Liver (tissue), 3 donors: ENCODE results near the gene CELF2.

Source experiments
- ATF3 ChIP-seq: IDR thresholded peaks from 2 replicates; pipeline ENCODE4 v1.6.1; 2016; ENCODE audit warnings: antibody characterized with exemption
- CTCF ChIP-seq: fragments of 150-350 bp; IDR thresholded peaks from 2 replicates; pipeline ENCODE4 v1.5.1; 2017; ENCODE audit warnings: improper control_type of control experiment, low read depth, low read length; ENCODE audit not compliant: missing input control
- EGR1 ChIP-seq, 2 donors: IDR thresholded peaks; 2 replicates each; pipeline ENCODE4 v1.6.1; 2016 to 2018; ENCODE audit warnings: antibody characterized with exemption in 2 of 2, low read depth in 2 of 2
- MAX ChIP-seq: IDR thresholded peaks from 2 replicates; pipeline ENCODE4 v1.6.1; 2016; ENCODE audit warnings: antibody characterized with exemption
- RAD21 ChIP-seq, 2 donors: IDR thresholded peaks; 2 replicates each; pipeline ENCODE4 v1.6.1; 2016; ENCODE audit warnings: antibody characterized with exemption in 2 of 2, mild to moderate bottlenecking in 2 of 2
- REST ChIP-seq: IDR thresholded peaks from 2 replicates; pipeline ENCODE4 v1.6.1; 2016; ENCODE audit warnings: antibody characterized with exemption, mild to moderate bottlenecking
- RXRA ChIP-seq, 2 donors: IDR thresholded peaks; 2 replicates each; pipeline ENCODE4 v1.6.1; 2017 to 2018; ENCODE audit warnings: antibody characterized with exemption in 2 of 2, mild to moderate bottlenecking in 1 of 2
- TAF1 ChIP-seq: conservative IDR thresholded peaks from 2 replicates; pipeline ENCODE4 v1.6.1; 2016; ENCODE audit warnings: antibody characterized with exemption, mild to moderate bottlenecking
- YY1 ChIP-seq: IDR thresholded peaks from 2 replicates; pipeline ENCODE4 v1.6.1; 2016; ENCODE audit warnings: antibody characterized with exemption, mild to moderate bottlenecking
- donor health status: healthy.
- donor health status: healthy.

GRCh38 chr10:11266426-11266825, 248.8 kb downstream of the CELF2 start:
- TF ChIP-seq MAX (no peak), CTCF (no peak), YY1 (no peak), TAF1 (no peak), RXRA (IDR thresholded peaks at IDR 0.05) (no peak), RAD21 (IDR thresholded peaks at IDR 0.05) (no peak), EGR1 (IDR thresholded peaks at IDR 0.05; ENCODE audit: low read depth in 2 of 2) (no peak), REST (no peak), ATF3 (no peak)
